ENCODE results near the gene THAP2.

GRCh38 chr12:71684081-71684480 is 20.0 kb downstream of the THAP2 start:
- TF ChIP-seq, protein P1, sequence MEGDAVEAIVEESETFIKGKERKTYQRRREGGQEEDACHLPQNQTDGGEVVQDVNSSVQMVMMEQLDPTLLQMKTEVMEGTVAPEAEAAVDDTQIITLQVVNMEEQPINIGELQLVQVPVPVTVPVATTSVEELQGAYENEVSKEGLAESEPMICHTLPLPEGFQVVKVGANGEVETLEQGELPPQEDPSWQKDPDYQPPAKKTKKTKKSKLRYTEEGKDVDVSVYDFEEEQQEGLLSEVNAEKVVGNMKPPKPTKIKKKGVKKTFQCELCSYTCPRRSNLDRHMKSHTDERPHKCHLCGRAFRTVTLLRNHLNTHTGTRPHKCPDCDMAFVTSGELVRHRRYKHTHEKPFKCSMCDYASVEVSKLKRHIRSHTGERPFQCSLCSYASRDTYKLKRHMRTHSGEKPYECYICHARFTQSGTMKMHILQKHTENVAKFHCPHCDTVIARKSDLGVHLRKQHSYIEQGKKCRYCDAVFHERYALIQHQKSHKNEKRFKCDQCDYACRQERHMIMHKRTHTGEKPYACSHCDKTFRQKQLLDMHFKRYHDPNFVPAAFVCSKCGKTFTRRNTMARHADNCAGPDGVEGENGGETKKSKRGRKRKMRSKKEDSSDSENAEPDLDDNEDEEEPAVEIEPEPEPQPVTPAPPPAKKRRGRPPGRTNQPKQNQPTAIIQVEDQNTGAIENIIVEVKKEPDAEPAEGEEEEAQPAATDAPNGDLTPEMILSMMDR (IDR thresholded peaks at IDR 0.05) = no peak
- no peak for TF ChIP-seq POLR2A (IDR thresholded peaks at IDR 0.05)

All from testis (tissue), 2 donors.